Measurements from ENCODE around the gene MAP3K9. TPM values are rescaled to one million over a fixed set of nuclear protein-coding genes. Genes with fewer than 3 reads are reported as not detected.

MAP3K9 gene
- polyA plus RNA-seq, 12 donors = 0.13 to 2.6 (median 0.28) TPM; not detected in 1

- no peak for DNase-seq
These were observed 23.8 kb downstream of the MAP3K9 start for GRCh38 chr14:70785556-70785955.

DNA sequence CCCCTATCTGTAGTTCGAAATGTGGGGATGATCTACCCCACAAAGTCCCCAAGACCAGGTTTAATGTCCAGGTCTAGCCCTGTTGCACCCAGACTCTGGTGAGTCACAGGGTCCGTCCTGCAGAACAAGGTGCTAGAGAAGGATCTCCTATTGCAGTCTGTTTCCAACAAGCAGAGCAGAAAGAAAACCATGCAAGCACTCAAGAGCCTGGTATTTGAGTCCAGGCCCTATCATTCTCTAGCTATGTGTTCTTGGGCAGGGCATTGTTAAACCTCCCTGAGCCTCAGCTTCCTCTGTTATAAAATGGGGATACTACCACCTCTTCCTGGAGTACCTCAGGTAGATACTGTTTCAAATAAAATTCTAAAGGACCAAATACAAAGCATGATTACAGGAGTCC lies 24.4 kb downstream of the MAP3K9 start:
- DNase-seq = no peak

DNA sequence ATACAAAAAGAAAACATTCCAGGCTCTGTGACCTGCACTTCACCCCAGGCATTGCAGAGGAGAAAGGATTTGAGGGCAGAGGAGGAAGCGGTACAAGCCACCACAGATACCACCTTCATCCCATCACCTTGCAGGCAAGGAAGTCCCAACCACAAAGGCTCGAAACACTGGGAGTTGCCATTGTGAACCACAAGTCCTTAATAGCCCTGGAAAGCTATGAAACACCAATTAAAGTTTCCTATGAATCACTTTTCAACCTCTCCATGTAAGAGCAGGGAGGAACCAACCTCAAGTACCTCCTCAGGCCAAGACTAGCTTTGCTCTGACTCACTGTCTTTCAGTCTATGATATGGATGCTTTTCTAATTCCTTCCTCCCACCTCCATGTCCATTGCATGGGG lies 27.0 kb downstream of the MAP3K9 start:
- no peak for DNase-seq

DNA sequence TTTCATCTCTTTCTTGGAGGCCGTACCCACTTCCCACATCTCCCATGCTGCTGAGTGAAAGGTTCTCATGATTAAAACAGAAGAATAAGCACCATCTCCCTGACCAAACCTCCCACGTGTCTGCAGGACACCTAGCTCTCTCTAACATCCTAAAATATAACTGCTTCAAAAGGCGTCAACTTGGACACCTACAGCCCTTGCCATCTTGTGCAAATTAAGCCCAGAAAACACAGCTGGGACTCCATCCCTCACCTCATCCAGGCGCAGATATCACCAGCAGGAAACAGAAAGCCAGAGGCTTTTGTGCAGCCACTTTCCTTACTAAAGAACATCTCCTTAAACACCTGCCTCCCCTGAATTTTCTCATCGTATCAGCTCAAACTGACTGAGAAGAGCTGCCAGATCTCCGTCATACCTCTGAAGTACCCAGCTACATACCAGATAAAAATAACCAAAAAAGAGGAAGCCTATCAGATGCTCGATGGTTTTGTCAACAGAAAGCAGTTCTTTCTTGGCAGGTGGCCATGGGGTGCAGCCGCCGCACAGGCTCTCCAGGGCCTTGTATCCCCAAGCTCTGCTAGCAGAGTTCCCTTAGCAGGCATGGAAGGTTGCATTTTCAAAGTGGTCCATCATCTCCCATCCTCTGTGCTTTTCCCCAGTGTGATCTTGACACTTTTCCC lies 28.8 kb downstream of the MAP3K9 start:
- DNase-seq = no peak

DNA sequence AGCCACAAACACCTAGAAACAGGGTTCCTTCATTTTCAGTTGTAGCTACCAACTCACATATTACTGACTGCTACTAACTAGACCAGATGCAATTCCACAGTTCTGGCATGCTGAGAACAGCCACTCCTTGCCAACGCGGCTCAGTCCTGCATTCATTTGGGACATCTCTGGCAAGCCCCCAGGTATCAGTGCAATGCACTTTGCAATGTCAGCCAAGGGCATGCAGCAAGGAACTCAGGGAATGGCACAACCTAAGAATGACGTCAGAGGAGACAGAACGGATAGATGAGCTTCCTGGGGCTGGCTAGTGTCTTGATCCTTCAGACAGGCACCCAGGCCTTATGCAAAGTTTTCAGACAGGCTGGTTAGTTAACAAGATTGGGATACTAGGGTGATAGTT lies 29.6 kb downstream of the MAP3K9 start:
- DNase-seq = no peak

- no peak for DNase-seq
These were observed 33.1 kb downstream of the MAP3K9 start for GRCh38 chr14:70776197-70776596.

- DNase-seq = no peak
These were observed 36.0 kb downstream of the MAP3K9 start for GRCh38 chr14:70773182-70773862.

DNA sequence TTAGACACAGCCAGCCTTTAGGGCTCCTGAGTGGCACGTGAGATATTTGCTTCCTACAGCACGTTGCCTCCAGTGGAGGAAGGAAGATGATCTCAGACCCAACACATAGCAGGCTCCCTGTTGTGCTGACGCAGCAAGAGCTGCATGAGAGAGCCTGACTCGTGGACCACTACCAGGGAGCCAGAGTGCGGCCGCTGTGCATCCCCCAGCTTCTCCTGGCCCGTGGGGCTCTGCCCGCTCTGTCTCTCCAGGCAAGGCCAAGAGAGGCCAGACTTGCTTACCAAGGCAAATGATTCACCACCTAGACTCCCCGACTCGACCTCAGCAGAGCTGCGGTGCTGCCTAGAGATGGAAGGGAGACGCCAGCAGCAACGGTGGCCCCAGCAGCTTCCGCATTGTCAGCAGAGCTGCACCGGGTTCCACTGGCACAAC lies 37.5 kb downstream of the MAP3K9 start:
- no peak for DNase-seq

GRCh38 chr14:70770490-70770889 lies 38.8 kb downstream of the MAP3K9 start:
- DNase-seq = no peak

DNA sequence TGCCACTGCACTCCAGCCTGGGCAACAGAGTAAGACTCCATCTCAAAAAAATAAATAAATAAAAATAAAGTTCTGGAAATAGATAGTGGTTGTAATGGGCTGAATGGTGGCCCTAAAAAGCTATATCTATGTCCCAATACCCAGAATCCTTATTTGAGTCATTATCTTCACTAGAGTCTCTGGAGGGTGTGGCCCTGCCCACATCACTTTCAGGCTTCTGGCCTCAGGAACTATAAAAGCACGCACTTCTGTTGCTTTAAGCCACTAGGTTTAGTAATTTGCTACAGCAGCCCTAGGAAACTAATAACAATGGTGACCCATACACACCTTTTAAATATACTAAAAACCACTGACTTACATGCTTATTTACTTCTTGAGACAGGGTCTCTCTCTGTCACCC lies 49.9 kb downstream of the MAP3K9 start:
- no peak for DNase-seq

GRCh38 chr14:70755655-70756054 lies 53.7 kb downstream of the MAP3K9 start:
- no peak for DNase-seq

DNA sequence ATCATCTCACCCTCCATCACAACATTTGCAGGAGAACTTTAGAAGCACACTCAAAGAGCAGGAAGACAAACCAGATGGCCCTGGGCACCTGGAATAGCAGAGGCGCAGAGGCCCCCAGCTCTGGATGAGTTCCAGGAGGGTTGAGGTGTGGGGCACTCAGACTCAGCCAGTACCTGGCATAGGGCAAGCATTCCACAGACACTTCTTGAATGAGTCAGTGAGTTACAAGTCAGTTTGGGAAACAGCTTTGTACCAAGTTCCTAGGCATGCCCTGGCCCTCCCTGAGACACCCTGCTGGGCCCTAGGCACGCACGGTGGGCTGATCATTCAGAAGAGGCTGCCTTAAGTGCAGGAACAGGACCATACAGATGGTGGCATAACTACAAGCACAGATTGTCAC lies 54.3 kb downstream of the MAP3K9 start:
- no peak for DNase-seq

GRCh38 chr14:70753518-70753953 lies 55.8 kb downstream of the MAP3K9 start:
- no peak for DNase-seq

DNA sequence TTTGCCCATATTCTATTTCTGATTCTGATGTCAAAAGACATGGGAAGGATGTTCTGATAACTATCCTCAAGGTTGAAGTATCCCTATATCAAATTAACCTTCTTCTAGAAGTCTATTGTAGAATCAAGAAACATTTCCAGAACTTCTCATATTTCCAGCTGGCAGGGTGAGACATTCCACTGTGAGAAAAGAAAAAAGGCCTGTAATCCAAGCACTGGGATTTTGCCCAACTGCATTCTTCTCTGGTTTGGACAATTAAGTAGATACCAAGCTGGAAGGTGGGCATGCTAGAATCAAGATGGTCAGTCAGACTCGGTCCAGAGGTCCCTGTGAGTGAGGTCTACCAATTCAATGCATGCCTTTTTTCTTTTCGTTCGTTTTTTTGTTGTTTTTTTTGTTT lies 60.9 kb downstream of the MAP3K9 start:
- DNase-seq = no peak

GRCh38 chr14:70744641-70745040 lies 64.7 kb downstream of the MAP3K9 start:
- DNase-seq = no peak

- DNase-seq = no peak
These were observed 67.0 kb downstream of the MAP3K9 start for GRCh38 chr14:70742316-70742715.

DNA sequence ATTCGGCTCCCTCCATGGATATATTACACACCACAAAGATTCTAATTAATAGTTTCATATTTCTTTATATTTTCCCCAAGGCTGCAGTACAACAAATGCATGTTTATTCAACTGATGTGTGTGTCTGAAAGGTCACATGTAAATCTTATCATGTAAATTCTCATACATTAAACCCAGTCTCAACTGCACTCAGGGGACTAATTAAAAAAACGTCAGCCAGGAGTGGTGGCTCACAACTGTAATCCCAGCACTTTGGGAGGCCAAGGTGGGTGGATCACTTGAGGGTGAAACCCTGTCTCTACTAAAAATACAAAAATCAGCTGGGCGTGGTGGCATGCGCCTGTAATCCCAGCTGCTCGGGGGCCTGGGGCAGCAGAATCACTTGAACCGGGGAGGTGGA lies 67.8 kb downstream of the MAP3K9 start:
- no peak for DNase-seq

- DNase-seq = no peak
These were observed 74.3 kb downstream of the MAP3K9 start for GRCh38 chr14:70735043-70735442.

DNA sequence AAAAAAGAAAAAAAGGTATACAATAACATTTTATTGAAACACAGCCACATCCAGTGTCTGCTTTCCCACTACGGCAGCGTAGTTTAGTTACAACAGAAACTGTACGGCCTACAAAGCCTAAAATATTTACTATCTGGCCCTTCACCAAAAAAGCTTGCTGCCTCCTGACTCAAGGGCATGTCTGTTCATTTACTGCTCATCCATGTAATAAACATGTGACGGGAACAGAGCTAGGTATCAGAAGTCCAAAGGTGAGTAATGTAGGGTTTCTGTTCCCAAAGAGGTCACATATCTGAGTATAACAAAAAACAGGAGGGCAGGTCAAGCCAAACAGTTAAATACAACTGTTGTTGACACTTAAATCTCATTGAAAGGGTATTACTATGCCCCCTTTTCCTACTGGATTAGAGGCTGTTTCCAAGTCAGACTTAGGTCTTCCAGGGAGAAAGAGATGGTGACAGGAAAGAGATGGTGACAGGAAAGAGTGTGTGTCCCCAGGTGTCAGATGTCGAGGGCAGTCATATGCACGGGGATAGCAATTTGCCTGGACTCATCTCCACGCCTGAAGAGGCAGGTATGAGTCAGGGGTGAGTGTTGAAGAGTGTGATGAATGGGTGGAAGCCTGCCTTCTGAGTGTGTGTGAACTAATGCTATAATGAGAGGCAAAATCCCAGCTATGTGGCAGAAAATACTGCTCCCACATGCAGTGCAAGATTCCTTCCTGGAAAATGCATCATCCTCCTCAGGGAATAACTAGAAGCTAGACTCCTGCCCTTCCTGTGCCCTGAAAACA lies 77.7 kb downstream of the MAP3K9 start:
- DNase-seq = no peak

DNA sequence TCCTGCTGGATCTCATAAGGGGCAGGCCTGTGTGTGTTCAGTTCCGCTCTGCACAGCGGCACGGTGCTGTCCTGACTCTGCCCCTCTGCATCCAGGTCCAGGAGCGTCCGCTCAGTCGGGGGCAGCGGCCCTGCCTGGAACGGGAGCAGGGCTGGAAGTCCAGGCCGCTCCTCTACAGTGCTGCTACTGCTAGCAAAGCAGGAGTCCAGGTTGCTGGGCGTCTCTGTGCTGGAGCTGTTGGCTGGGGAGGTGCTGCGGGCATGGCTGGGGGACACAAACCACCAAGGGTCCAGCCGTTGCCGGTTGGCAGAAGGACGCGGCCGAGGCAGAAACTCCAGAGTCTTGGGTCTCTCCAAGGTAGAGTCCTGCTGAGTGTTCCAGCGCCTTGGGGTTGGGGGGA lies 78.9 kb downstream of the MAP3K9 start:
- no peak for DNase-seq

GRCh38 chr14:70726651-70727375 lies 82.5 kb downstream of the MAP3K9 start:
- DNase-seq = peak; percentile 9

- no peak for DNase-seq
These were observed 84.4 kb downstream of the MAP3K9 start for GRCh38 chr14:70724944-70725343.

Data from muscle of arm (tissue), 12 donors.